AG09309 (cell line): ENCODE results near the gene DMRTA2.

Source experiments
- DNase-seq: peaks from one replicate; pipeline ENCODE4 v3.0.0-alpha.2; 2010; ENCODE audit warnings: low read depth
- H3K4me3 ChIP-seq: 2 replicates; pipeline ENCODE4 v1.5.1; 2011; ENCODE audit warnings: mild to moderate bottlenecking, low read depth, low read length, moderate library complexity; ENCODE audit not compliant: control insufficient read depth
- TF ChIP-seq, protein P1 (sequence below): IDR thresholded peaks from 2 replicates; pipeline ENCODE4 v1.5.1; 2011; ENCODE audit warnings: mild to moderate bottlenecking, low read depth, low read length, inconsistent platforms; ENCODE audit not compliant: insufficient read depth, control insufficient read depth; ENCODE audit errors: missing control alignments

Gene DMRTA2

DNA sequence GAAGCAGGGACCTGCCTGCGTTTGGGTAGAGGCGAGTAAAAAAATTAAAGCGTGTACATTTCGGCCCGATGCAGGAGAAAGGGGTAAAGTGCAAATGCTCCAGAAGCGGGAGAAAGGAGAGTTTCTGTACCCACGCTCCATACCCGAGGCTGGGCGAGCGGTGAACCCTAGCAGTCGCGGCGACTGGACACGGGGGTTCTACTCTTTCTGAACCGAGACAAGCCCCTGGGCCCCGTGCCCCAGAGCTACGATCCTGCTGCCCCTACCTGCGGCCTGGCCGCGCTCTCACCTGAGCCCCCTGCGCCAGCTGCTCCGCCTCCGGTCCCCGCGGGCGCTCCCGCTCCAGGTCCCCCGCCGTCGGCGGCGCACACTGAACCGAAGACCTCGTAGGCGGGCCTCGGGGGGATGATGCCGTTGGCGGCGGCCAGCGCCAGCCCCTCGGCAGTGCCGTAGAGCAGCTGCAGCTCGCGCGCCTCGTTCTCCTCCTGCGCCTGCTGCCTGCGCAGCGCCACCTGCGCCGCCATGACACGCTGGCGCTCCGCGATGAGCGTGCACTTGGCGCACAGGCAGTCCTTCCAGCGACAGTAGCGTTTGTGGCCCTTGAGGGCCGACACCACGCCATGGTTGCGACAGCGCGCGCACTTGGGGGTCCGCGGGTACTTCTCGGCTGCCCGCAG lies 2.4 kb downstream of the DMRTA2 start:
- no peak overlapping the region for H3K4me3 ChIP-seq
- TF ChIP-seq, protein P1, sequence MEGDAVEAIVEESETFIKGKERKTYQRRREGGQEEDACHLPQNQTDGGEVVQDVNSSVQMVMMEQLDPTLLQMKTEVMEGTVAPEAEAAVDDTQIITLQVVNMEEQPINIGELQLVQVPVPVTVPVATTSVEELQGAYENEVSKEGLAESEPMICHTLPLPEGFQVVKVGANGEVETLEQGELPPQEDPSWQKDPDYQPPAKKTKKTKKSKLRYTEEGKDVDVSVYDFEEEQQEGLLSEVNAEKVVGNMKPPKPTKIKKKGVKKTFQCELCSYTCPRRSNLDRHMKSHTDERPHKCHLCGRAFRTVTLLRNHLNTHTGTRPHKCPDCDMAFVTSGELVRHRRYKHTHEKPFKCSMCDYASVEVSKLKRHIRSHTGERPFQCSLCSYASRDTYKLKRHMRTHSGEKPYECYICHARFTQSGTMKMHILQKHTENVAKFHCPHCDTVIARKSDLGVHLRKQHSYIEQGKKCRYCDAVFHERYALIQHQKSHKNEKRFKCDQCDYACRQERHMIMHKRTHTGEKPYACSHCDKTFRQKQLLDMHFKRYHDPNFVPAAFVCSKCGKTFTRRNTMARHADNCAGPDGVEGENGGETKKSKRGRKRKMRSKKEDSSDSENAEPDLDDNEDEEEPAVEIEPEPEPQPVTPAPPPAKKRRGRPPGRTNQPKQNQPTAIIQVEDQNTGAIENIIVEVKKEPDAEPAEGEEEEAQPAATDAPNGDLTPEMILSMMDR = no peak

DNA sequence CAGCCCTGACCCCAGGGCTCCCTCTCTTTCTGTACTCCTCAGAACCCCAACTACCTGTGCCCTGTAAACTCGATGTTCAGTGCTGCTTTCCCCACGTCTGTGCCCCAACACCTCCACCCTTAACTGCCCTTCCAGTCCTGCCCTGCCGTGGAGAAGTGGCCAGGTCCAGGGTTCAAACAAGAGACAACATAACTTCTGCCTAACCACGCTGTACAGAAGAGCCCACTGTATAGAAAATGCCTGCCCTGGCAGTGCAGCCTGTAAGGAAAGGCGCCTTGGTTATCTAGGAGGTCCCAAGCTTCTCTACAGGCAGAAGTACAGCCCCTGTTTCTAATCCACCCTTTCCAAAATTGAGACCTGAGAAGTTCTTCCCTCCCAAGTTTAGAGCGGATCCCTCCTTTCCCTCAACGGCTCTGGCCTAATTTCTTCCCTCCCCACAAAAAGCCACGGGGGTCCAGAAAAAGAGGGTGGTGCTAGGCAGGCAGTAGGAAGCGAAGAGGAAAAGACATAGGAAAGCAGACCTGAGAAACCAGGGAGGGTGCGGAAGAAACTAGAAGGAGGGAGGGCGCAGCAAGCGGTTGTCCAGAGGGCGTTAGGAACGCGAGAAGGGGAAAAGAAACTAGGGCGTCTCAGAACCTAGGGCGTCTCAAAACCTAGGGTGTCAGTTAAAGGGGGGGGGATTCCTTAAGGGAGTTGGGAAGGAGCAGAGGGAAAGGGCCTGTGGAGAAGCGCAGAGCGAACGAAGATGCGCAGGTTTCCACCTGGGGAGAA lies 3.2 kb downstream of the DMRTA2 start:
- TF ChIP-seq, protein P1 = no peak
- DNase-seq = no peak
- no peak overlapping the region for H3K4me3 ChIP-seq

More for the DNA sequence above, 2.4 kb downstream of the DMRTA2 start:
- DNase-seq = no peak

DNA sequence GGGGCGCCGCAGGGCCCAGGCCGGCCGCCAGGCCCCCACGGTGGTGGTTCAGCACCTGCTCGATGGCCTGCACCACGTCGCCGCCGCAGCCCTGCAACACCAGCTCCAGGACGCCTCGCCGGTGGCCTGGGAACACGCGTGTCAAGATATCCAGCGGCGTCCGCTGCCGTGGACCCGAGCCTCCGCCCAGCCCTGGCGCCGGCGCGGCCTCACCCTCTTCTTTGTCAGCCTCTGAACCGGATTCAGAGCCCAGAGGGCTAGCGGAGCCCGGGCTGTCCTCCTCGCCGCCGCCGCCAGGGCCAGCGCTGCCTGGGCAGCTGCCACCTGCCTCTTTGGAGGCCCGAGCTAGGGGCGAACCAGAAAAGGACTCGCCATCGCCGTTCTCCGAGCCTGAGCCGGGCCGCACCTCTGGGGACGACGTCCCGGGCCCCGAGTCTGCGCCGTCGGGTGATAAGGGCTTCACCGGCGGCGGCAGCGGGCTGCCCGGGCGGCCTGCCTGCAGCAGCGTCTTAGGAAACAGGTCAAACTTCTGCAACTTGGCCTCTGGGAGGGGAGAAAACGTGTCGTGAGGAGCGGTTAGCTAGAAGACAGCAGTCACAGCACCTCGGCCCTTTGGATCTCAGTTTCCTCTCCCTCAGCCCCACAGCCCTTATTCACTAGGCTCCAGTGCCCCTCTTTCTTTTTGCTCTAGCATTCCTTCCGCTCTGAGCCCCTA lies 3.9 kb downstream of the DMRTA2 start:
- no peak for DNase-seq
- H3K4me3 ChIP-seq = no peak overlapping the region
- TF ChIP-seq, protein P1 = peak; percentile 24

DNA sequence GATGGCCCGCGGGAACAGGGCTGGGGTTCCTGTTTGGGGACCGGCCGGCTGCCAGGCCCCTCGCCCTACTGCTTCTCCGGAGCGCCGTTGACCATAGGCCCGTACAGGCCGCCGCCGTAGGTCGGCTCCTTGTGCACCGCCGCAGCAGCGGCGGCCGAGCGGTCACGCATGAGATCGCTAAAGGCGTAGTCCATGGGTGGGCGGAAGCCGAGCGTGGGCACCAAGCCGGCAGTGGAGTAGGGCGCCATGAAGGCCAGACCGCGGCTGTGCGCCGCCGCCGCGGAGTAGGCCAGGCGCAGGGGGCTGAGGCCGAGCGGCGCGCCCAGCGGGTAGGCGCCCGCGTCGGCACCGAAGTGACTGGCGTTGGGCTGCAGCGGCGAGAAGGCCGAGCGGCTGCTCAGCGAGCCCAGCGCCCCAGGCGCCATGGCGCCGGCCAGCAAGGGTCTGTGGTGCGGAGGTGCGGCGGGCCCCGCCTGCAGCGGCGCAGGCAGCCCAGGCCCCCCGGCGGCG lies 4.6 kb downstream of the DMRTA2 start:
- no peak for DNase-seq
- TF ChIP-seq, protein P1 = no peak
- H3K4me3 ChIP-seq = no peak overlapping the region; the same call in 1 of the 2 replicates

DNA sequence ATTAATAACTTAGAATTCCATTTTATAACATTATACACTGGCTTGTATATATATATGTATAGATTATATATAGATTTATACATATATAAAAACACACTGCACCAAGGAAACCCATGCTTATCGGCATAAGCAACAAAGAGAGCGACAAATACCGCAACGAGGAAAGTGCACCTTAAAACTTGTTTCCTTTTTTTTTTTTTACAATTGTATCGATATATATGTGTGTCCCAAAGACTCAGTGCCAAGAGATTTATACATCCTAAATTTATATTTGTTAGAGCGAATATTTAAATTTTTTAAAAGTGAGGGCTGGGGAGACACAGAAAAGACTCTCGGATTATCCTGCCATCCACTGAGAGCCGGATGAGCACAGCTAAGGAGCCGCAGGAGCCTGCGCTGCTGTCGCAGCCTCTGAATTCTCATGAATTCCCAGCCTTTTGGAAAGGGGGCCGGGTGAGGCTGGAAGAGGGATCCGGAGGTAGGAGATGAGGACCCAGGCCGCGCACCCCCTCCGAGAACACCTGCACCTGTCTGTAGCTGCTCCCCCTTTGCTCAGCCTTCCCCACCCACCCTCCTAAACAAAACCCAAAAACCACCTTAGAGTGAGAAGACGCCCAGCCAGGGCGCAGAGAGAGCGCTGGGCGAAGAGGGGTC lies 5.2 kb downstream of the DMRTA2 start:
- DNase-seq = no peak
- no peak overlapping the region for H3K4me3 ChIP-seq
- TF ChIP-seq, protein P1 = no peak

DNA sequence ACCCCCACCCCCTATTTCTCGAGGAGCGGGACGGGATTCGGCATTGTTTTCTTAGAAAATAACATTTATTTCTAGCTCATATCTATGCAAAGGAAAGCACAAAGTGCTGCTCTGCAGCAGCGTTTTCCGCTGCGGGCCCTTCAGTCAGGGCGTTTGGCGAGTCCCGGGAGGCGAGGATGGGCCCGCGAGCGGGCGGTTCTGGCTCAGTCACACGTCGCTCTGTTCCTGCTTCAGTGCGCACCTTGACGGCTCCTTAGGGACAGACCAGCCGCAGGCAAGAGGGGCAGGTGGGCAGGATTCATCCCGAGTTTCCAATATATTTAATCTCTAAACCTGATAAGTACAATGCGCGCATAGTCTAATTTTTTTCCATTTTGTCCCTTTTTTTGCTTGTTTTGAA lies 5.7 kb downstream of the DMRTA2 start:
- TF ChIP-seq, protein P1 = no peak
- no peak for DNase-seq
- no peak overlapping the region for H3K4me3 ChIP-seq
